SU-DHL-6 (cell line): ENCODE results near the gene FSHR.

Experiments used
- EZH2phosphoT487 ChIP-seq: fragments of 200-600 bp; sonication (generic), shearing (Covaris generic); conservative IDR thresholded peaks from 2 replicates; pipeline ENCODE4 v1.6.1; 2018; ENCODE audit warnings: mild to moderate bottlenecking, antibody characterized with exemption, low read length, moderate library complexity, mixed read lengths
- TF ChIP-seq, protein P1 (sequence below): fragments of 200-600 bp; sonication (generic); IDR thresholded peaks from one replicate; pipeline ENCODE4 v1.5.1; 2017; ENCODE audit warnings: antibody characterized with exemption, mild to moderate bottlenecking, low read length, moderate library complexity; ENCODE audit not compliant: insufficient read depth, poor library complexity, severe bottlenecking

DNA sequence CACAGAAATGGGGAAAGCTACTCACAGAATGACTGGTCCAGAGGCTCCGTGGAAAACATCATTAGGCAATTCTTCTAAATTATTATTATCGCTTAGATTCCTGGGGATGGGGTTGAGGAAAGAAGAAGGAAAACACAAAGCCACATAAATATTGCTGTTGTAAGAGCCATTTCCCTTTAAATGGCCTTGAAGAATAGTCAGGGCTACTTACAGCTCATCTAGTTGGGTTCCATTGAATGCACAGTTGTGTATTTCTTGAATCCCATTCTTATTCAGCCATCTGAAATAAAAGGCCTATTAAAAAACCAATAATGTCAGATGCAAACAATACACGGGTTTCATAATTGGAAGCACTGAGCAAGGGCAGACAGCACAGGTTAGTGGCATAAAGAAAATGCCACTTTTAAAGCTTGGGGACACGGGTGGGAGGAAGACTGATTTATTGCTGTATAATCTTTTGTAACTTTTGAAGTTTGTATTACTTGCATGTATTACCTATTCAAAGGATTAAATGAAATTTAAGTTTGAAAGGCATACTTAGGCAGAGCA lies 171.4 kb downstream of the FSHR start:
- TF ChIP-seq, protein P1, sequence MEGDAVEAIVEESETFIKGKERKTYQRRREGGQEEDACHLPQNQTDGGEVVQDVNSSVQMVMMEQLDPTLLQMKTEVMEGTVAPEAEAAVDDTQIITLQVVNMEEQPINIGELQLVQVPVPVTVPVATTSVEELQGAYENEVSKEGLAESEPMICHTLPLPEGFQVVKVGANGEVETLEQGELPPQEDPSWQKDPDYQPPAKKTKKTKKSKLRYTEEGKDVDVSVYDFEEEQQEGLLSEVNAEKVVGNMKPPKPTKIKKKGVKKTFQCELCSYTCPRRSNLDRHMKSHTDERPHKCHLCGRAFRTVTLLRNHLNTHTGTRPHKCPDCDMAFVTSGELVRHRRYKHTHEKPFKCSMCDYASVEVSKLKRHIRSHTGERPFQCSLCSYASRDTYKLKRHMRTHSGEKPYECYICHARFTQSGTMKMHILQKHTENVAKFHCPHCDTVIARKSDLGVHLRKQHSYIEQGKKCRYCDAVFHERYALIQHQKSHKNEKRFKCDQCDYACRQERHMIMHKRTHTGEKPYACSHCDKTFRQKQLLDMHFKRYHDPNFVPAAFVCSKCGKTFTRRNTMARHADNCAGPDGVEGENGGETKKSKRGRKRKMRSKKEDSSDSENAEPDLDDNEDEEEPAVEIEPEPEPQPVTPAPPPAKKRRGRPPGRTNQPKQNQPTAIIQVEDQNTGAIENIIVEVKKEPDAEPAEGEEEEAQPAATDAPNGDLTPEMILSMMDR: no peak
- no peak for TF ChIP-seq EZH2phosphoT487
